Jurkat, Clone E6-1 (cell line): ENCODE data around the gene ADIG.
"Not testable (repeated sequence)": the region's sequence is repeated elsewhere in the genome, so short reads cannot be mapped to it uniquely, and the experiment has no call there.

Experiments
- DNase-seq: peaks from one replicate; pipeline ENCODE4 v3.0.0-alpha.2; 2011; ENCODE audit warnings: low read depth, low spot score
- H3K4me3 ChIP-seq: 2 replicates; pipeline ENCODE4 v1.5.1; 2011; ENCODE audit warnings: mild to moderate bottlenecking, low read length, control low read depth, moderate library complexity

Gene ADIG

GRCh38 chr20:38566036-38566598 is 14.9 kb upstream of the ADIG start:
- no peak for DNase-seq
- no peak overlapping the region for H3K4me3 ChIP-seq

- H3K4me3 ChIP-seq, result no peak overlapping the region
- DNase-seq, result no peak
Measured at GRCh38 chr20:38569747-38570525, 11.1 kb upstream of the ADIG start.

DNA sequence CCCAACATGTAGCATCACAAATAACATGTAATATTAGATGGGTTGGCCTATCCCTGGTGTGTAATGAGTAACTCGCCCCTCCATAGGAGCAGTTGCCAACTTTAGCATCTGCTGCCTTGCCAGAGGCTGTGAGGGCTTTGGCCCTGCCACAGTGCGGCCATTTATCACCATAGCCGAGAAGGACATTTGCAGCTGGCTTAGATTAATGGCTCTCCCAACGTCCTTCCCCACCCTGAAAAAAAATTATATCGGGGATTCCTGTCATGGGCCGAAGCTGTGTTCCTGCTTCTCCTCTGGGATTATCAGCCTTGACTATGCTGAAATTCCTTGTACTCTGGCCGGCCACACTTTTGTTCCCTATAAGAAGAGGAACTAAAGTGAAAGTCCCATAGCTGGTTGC is 7.6 kb upstream of the ADIG start:
- no peak overlapping the region for H3K4me3 ChIP-seq
- no peak for DNase-seq

GRCh38 chr20:38579219-38579910 is 1.6 kb upstream of the ADIG start:
- DNase-seq, result no peak
- H3K4me3 ChIP-seq, result no peak overlapping the region

GRCh38 chr20:38579921-38580320 is 1.1 kb upstream of the ADIG start:
- no peak overlapping the region for H3K4me3 ChIP-seq
- DNase-seq, result no peak

DNA sequence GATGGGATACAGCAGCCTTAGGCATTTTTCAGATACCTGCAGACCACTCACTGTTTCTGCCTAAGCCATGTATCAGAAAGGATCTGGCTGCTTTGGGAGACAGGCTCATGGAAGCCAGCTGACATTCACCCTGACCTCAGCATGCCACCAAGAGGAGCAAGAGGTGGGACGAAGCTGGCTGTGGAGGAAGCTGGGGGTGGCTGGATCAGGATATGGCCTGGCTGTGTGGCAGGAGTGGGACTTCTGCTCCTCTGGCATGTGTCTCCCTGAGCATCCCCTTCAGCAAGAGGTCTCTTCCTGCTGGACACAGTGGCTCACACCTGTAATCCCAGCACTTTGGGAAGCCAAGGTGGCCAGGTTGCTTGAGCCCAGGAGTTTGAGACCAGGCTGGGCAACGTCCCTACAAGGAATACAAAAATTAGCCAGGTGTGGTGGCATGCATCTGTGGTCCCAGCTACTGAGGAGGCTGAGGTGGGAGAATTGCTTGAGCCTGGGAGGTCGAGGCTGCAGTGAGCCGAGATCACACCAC is 897 bp downstream of the ADIG start:
- DNase-seq, result no peak
- no peak overlapping the region for H3K4me3 ChIP-seq

DNA sequence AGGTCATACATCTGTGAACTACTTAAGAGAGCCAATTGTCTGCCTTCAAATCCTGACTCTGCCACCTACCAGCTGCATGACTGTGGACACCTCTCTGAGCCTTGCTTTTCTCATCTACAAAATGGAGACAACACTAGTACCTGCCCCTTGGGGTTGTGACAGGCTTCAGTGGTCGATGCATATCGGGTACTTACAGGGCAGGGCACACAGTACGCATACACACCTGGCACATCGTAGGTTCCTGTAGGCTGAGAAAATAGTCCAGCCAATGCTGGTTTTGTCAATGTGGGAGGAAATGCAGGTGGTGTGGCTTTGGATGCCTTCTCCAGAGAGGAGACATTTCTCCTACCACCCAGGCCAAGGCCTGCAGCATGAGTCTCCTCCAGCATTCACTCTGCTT is 2.3 kb downstream of the ADIG start:
- H3K4me3 ChIP-seq, result no peak overlapping the region
- no peak for DNase-seq

DNA sequence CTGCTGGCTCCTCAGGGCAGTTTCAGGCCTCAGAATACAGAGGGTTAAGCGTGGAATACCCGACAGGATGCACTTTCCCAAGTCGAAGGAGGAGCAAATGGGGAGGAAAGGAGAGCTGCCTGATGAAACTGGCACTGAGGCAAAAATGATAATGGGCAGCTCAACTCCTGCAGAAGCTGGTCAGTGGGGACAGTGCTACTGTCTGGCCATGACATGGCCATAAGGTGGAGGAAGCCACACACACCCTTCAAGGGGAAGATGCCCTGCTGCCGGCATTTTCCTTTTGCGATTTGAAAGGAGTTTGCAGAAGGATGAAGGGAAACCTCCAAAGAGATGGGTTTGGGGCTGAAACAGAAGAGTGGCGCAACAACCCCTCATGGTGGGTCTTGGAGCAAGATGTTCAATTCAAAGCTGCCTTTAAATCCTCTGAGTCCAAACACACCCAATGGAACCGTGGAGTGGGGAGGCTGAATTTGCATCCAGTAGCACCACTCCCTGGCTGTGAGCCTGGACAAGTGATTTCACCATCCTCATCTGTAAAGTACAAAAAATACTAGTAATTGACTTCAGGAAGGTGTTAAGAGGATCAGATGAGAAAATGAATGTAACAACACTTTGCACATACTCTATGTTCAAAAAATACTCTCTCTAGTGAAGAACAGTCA is 3.2 kb downstream of the ADIG start:
- no peak for DNase-seq
- no peak overlapping the region for H3K4me3 ChIP-seq

DNA sequence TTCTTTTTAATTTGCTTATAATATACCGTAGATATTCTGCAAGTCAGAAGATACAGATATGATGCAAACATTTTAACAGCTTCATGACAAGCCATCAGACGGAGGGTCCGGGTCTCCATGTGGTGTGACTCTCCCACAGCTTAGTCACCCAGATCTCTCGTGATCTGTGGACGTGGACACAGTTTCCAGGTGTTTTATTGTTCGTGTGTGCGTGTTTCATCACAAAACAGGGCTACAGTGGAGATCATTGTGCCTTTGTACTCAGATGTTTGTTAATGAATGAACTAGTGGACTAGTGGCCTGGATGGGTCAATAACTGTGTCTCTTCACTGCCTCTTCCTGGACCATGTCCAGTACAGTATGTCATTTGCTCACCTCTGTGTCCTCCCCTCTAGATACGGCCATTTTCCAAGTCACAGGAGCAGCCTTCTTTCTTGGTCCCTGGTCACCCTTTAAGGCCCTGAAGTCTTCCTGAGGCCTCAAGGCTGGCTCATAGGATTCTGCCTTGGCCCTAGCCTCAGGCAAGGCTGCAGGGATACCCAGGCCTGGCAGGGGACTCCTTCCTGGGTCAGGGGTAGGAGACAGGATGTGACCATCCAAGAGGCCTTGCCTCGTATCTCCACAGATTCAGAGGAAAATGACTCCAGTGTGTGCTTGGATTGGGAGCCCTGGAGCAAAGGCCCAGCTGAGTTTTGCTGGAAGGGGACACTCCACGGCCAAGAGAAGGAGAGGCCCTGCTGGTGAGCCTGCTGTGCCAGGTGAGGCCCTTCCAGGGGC is 4.6 kb downstream of the ADIG start:
- no peak overlapping the region for H3K4me3 ChIP-seq
- DNase-seq, result no peak

GRCh38 chr20:38586181-38586525 is 5.2 kb downstream of the ADIG start:
- no peak for DNase-seq
- H3K4me3 ChIP-seq, result no peak overlapping the region

- no peak overlapping the region for H3K4me3 ChIP-seq
- DNase-seq, result no peak
Measured at GRCh38 chr20:38588303-38588702, 7.3 kb downstream of the ADIG start.

GRCh38 chr20:38589351-38589750 is 8.4 kb downstream of the ADIG start:
- no peak for DNase-seq
- no peak overlapping the region for H3K4me3 ChIP-seq

GRCh38 chr20:38589967-38590675 is 9.1 kb downstream of the ADIG start:
- no peak overlapping the region for H3K4me3 ChIP-seq
- DNase-seq, result no peak

- DNase-seq, result no peak
Measured at GRCh38 chr20:38590676-38591473, 9.9 kb downstream of the ADIG start.

DNA sequence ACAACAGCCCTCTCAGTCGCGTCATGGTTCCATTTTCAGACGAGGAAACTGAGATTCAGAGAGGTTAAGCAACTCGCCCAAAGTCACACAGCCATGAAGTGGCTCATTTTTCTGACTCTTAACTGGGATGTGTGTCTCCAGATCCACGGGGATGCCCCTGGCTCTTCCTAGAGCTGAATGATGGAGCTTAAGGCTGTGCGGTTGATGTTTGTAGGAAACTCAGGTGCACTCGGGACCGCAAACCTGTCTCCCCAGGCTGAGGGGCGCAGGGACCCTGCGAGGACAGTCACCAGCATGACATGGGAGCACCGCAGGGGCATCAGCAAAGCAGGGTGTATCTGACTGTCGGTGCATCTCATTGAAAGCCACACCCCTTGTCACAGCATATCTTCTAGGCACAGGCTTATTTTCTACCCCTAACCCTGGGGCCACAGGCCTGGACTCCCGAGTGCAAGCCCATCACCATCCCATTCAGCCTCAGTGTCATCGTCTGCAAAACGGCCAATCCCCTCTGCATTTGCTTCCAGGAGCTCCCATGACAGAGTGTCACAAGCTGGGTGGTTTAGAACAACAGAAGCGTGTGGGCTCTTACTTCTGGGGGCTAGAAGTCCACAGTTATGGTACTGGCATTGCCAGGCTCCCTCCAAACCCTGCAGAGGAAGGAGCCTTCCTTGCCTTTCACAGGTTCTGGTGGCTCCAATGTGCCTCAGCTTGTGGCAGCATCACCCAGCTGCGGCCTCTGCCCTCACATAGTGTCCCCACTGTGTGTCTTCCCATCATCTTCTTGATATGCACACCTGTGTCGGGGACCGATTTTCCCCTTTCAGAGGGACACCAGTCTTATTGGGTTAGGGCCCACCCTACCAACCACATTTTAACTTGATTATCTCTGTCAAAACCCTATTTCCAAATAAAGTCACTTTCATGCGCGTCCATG is 10.7 kb downstream of the ADIG start:
- DNase-seq, result no peak
- H3K4me3 ChIP-seq, result no peak overlapping the region

More at GRCh38 chr20:38590676-38591473, 9.9 kb downstream of the ADIG start:
- H3K4me3 ChIP-seq, result no peak overlapping the region

GRCh38 chr20:38592411-38592790 is 11.4 kb downstream of the ADIG start:
- not testable (repeated sequence) for H3K4me3 ChIP-seq, DNase-seq

- not testable (repeated sequence) for H3K4me3 ChIP-seq, DNase-seq
Measured at GRCh38 chr20:38594281-38594680, 13.3 kb downstream of the ADIG start.
